Fibroblast of lung (primary cell): ENCODE data around the gene INO80E.

Source experiments
- EZH2 ChIP-seq: IDR thresholded peaks from 2 replicates; pipeline ENCODE4 v1.5.1; 2012; ENCODE audit warnings: low read length, control low read depth, mild to moderate bottlenecking; ENCODE audit errors: missing control alignments
- TF ChIP-seq, protein P1 (sequence below), 2 donors: IDR thresholded peaks in 1 of 2; conservative IDR thresholded peaks in 1 of 2; 1 replicate in 1 of 2; 2 replicates in 1 of 2; pipeline ENCODE4 v1.5.1; 2011 to 2012; ENCODE audit warnings: low read length in 2 of 2, control low read depth in 1 of 2, inconsistent platforms in 1 of 2, low read depth in 1 of 2, mild to moderate bottlenecking in 1 of 2

DNA sequence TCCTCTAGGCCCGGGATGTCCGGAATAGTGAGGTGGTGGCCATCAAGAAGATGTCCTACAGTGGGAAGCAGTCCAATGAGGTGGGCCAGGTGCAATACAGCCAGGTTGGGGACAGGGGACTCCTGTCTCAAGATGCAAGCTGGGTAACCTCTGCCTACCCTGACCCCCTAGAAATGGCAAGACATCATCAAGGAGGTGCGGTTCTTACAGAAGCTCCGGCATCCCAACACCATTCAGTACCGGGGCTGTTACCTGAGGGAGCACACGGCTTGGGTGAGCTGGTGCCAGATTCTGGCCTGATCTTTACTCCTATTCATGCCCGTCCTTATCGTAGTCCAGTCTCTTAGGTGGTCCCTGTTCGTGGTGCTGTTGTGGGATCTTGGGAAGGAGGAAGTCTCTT is 18.0 kb upstream of the INO80E start:
- TF ChIP-seq, protein P1, sequence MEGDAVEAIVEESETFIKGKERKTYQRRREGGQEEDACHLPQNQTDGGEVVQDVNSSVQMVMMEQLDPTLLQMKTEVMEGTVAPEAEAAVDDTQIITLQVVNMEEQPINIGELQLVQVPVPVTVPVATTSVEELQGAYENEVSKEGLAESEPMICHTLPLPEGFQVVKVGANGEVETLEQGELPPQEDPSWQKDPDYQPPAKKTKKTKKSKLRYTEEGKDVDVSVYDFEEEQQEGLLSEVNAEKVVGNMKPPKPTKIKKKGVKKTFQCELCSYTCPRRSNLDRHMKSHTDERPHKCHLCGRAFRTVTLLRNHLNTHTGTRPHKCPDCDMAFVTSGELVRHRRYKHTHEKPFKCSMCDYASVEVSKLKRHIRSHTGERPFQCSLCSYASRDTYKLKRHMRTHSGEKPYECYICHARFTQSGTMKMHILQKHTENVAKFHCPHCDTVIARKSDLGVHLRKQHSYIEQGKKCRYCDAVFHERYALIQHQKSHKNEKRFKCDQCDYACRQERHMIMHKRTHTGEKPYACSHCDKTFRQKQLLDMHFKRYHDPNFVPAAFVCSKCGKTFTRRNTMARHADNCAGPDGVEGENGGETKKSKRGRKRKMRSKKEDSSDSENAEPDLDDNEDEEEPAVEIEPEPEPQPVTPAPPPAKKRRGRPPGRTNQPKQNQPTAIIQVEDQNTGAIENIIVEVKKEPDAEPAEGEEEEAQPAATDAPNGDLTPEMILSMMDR (conservative IDR thresholded peaks at IDR 0.05 in 1 of 2, IDR thresholded peaks at IDR 0.05 in 1 of 2; ENCODE audit: low read depth in 1 of 2, low read length in 2 of 2) = no peak
- no peak for TF ChIP-seq EZH2
